PFSK-1 (cell line): ENCODE measurements around the gene TMEM11.

Source experiments
- POLR2AphosphoS5 ChIP-seq: IDR thresholded peaks from 2 replicates; pipeline ENCODE4 v1.6.1; 2012; ENCODE audit warnings: low read depth, mild to moderate bottlenecking, control low read depth, low read length, moderate library complexity
- SIN3A ChIP-seq: IDR thresholded peaks from 2 replicates; pipeline ENCODE4 v1.6.1; 2012; ENCODE audit warnings: mild to moderate bottlenecking, low read length, moderate library complexity, borderline replicate concordance; ENCODE audit not compliant: insufficient read depth
- TAF1 ChIP-seq: IDR thresholded peaks from 2 replicates; pipeline ENCODE4 v1.6.1; 2012; ENCODE audit warnings: low read length, control low read depth, borderline replicate concordance; ENCODE audit not compliant: insufficient read depth

DNA sequence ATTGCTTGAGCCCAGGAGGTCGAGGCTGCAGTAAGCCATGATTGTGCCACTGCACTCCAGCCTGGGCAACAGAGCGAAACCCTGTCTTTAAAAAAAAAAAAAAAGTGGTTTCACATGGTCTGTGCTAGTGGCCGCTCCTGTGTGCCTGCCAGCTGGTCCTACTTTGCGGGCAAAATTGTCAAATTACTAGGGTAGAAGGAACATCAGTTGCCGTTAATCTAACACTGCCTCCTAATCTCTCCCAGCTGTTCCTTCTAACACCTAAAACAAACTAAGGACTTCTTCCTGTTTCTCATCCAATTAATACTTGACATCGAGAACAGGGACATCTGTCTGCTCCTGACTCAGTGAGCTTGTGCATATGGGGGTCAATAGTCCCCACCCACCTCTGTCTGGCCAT is 23.9 kb downstream of the TMEM11 start:
- TF ChIP-seq TAF1: no peak
- no peak for TF ChIP-seq POLR2AphosphoS5
- TF ChIP-seq SIN3A: no peak
